Kidney tubule cell (primary cell): ENCODE data around the gene GLRX2.
"Not testable (repeated sequence)": the region's sequence is repeated elsewhere in the genome, so short reads cannot be mapped to it uniquely, and the experiment has no call there.

ENCODE experiments used
- DNase-seq: peaks from one replicate; pipeline ENCODE4 v3.0.0-alpha.2; 2018; ENCODE audit warnings: low spot score

The GLRX2 gene

GRCh38 chr1:193104907-193105820, at the start of gene GLRX2:
TSS of gene GLRX2 (minus strand) at chr1:193105414. CDS start at chr1:193105382, 32 bp downstream.
- DNase-seq = peak; percentile 90

GRCh38 chr1:193144999-193145398, 39.8 kb upstream of the GLRX2 start:
- DNase-seq = no peak

GRCh38 chr1:193144361-193144938, 39.2 kb upstream of the GLRX2 start:
- DNase-seq = no peak

- no peak for DNase-seq
Measured at GRCh38 chr1:193143285-193143684, 38.1 kb upstream of the GLRX2 start.

- no peak for DNase-seq
Measured at GRCh38 chr1:193142409-193142808, 37.2 kb upstream of the GLRX2 start.

GRCh38 chr1:193141804-193142203, 36.6 kb upstream of the GLRX2 start:
- no peak for DNase-seq

GRCh38 chr1:193140254-193140653, 35.0 kb upstream of the GLRX2 start:
- DNase-seq = no peak

- DNase-seq = no peak
Measured at GRCh38 chr1:193131266-193131860, 26.1 kb upstream of the GLRX2 start.

- DNase-seq = no peak
Measured at GRCh38 chr1:193125369-193125768, 20.2 kb upstream of the GLRX2 start.

- DNase-seq = no peak
Measured at GRCh38 chr1:193123751-193124150, 18.5 kb upstream of the GLRX2 start.

GRCh38 chr1:193121616-193122593, 16.7 kb upstream of the GLRX2 start, which contains the start of gene CDC73:
TSS of gene CDC73 (plus strand) at chr1:193122031. CDS start at chr1:193122201, 170 bp downstream.
- peak; percentile 98 for DNase-seq

- DNase-seq = no peak
Measured at GRCh38 chr1:193120604-193121166, 15.5 kb upstream of the GLRX2 start.

- DNase-seq = no peak
Measured at GRCh38 chr1:193118803-193119730, 13.9 kb upstream of the GLRX2 start.

GRCh38 chr1:193118194-193118593, 13.0 kb upstream of the GLRX2 start:
- no peak for DNase-seq

- DNase-seq = not testable (repeated sequence)
Measured at GRCh38 chr1:193117167-193117566, 12.0 kb upstream of the GLRX2 start.

GRCh38 chr1:193115629-193116227, 10.5 kb upstream of the GLRX2 start:
- peak; percentile 99 for DNase-seq

- no peak for DNase-seq
Measured at GRCh38 chr1:193114485-193115095, 9.4 kb upstream of the GLRX2 start.

GRCh38 chr1:193113992-193114332, 8.7 kb upstream of the GLRX2 start:
- DNase-seq = no peak

- DNase-seq = no peak
Measured at GRCh38 chr1:193113258-193113991, 8.2 kb upstream of the GLRX2 start.
